ENCODE results near the gene TRRAP. TPM values are rescaled to one million over a fixed set of nuclear protein-coding genes. Genes with fewer than 3 reads are reported as not detected.

TRRAP gene
- total RNA-seq, 4 donors from 2014 or later: 27.2 to 35.8 (median 30.1) TPM

DNA sequence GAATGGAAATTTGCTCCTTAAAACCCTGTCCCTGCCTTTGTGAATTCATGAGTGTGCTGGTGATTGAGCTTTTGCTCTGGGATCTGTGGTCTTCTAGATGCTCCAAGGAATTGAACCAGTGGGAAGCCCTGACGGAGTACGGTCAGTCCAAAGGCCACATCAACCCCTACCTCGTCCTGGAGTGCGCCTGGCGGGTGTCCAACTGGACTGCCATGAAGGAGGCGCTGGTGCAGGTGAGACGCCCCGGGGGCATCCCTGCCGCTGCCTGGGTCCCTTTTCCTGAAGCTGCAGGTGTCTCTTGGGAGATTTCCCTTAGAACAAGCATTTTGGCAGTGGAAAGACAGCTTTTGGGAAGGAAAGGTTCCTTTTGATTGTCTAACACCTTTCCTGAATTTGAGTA, 100.3 kb downstream of the TRRAP start:
- ATAC-seq (ENCODE audit: low FRiP score) (no peak), DNase-seq (ENCODE audit: low spot score) (no peak)
- TF ChIP-seq, protein P1, sequence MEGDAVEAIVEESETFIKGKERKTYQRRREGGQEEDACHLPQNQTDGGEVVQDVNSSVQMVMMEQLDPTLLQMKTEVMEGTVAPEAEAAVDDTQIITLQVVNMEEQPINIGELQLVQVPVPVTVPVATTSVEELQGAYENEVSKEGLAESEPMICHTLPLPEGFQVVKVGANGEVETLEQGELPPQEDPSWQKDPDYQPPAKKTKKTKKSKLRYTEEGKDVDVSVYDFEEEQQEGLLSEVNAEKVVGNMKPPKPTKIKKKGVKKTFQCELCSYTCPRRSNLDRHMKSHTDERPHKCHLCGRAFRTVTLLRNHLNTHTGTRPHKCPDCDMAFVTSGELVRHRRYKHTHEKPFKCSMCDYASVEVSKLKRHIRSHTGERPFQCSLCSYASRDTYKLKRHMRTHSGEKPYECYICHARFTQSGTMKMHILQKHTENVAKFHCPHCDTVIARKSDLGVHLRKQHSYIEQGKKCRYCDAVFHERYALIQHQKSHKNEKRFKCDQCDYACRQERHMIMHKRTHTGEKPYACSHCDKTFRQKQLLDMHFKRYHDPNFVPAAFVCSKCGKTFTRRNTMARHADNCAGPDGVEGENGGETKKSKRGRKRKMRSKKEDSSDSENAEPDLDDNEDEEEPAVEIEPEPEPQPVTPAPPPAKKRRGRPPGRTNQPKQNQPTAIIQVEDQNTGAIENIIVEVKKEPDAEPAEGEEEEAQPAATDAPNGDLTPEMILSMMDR (IDR thresholded peaks at IDR 0.05): no peak

DNA sequence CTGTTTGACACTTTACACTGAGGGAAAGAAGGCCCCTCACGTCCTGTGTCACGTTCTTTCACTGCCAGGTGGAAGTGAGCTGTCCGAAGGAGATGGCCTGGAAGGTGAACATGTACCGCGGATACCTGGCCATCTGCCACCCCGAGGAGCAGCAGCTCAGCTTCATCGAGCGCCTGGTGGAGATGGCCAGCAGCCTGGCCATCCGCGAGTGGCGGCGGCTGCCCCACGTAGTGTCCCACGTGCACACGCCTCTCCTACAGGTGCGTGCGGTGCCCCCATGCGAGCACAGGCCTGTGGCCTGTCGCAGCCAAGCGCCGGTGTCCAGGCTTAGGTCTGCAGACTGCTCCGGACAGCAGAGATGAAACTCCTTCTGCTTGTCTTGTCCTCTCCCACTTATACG, 103.4 kb downstream of the TRRAP start:
- TF ChIP-seq, protein P1 (IDR thresholded peaks at IDR 0.05): no peak
- DNase-seq (ENCODE audit: low spot score) (no peak), ATAC-seq (ENCODE audit: low FRiP score) (no peak)

DNA sequence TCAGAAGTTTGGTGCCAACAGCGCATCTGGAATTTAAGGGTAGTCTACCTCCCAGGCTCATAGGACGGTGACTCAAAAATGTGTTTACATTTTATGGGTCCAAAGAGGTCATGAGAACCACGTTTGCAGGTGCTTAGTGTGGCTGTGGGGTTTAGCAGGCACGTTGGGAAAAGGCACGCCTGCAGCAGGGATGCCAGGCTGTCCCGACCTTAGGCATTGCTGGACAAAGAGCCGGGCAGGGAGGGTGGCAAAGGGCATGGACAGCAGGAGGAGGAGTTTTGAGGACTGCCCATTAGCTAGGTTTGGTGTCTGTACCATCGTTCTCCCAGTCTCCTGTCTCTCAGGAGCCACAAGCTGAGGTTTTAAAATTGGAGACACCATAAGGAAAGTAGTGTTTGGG, 104.4 kb downstream of the TRRAP start:
- DNase-seq (ENCODE audit: low spot score): no peak
- no peak for ATAC-seq (ENCODE audit: low FRiP score)
- TF ChIP-seq, protein P1 (IDR thresholded peaks at IDR 0.05): no peak

DNA sequence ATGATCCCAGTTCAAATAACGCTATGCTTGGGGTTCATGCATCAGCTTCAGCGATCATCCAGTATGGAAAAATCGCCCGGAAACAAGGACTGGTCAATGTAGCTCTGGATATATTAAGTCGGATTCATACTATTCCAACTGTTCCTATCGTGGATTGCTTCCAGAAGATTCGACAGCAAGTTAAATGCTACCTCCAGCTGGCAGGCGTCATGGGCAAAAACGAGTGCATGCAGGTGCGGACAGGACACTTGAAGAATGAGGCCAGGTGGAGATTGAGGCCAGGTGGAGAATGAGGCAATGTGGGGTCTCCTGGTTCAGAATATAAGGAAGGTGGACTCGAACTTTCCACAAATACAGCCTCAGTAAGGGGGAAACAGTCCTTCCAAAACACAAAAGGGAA, 105.8 kb downstream of the TRRAP start:
- TF ChIP-seq, protein P1 (IDR thresholded peaks at IDR 0.05): no peak
- no peak for ATAC-seq (ENCODE audit: low FRiP score)
- no peak for DNase-seq (ENCODE audit: low spot score)

DNA sequence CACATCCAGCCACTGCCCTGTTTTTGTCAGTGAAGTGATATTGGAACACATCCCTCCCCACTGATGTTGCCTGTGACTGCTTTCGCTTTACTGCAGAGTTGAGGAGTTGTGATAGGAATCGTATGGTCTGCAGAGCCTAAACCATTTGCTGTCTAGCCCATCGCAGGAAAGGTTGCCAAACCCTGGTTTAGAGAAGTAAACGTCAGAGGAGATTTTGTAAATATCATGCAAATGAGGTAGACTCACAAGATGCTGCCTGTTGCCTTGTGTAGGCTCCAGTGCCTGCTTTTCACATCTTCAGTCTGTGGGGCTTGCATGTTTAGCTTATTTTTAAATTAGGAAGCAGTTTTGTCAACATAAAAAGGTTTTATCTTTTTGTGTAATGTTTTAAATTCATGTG, 107.1 kb downstream of the TRRAP start:
- no peak for ATAC-seq (ENCODE audit: low FRiP score)
- no peak for DNase-seq (ENCODE audit: low spot score)
- TF ChIP-seq, protein P1 (IDR thresholded peaks at IDR 0.05): no peak

DNA sequence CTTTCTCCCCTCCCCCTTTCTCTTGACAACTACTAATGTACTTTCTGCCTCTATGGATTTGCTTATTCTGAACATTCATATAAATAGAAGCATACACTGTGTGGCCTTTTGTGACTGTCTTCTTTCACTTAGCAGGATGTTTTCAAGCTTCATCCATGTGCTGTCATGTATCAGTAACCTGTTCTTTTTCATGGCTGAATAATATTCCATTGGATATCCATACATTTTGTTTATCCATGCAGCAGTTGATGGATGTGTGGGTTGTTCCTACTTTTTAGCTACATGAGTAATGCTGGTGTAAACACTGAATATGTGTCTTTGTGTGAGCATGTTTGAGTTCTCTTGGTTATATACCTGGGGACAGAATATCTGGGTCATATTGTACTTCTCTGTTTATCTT, 107.6 kb downstream of the TRRAP start:
- no peak for DNase-seq (ENCODE audit: low spot score)
- TF ChIP-seq, protein P1 (IDR thresholded peaks at IDR 0.05): no peak
- ATAC-seq (ENCODE audit: low FRiP score): no peak

DNA sequence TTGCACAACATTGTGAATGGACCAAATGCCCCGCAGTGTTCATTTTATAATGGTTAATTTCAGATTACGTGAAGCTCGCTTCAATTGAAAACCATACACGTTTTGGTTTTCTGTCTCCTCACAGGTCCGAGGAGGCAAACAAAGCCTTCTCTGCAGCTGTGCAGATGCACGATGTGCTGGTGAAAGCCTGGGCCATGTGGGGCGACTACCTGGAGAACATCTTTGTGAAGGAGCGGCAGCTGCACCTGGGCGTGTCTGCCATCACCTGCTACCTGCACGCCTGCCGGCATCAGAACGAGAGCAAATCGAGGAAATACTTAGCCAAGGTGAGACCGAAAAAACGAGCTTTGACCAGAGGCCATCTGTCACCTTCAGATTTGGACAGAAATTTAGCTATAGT, 110.3 kb downstream of the TRRAP start:
- DNase-seq (ENCODE audit: low spot score): no peak
- TF ChIP-seq, protein P1 (IDR thresholded peaks at IDR 0.05): no peak
- ATAC-seq (ENCODE audit: low FRiP score): no peak

Data from omental fat pad (tissue), 4 donors.